ENCODE data around the gene ITGA8.

- TF ChIP-seq CTCF (IDR thresholded peaks at IDR 0.05) (no peak), POLR2A (IDR thresholded peaks at IDR 0.05) (no peak)
Observed at GRCh38 chr10:15625261-15625660, 94.5 kb downstream of the ITGA8 start.
